HepG2 (cell line): Measurements from ENCODE around the gene RAET1E. TPM values are rescaled to one million over a fixed set of nuclear protein-coding genes. Genes with fewer than 3 reads are reported as not detected.
A peak's percentile ranks its signal among the peaks of the same experiment; 100 is the strongest.

Source experiments
- DMTF1 ChIP-seq: sonication (generic); formaldehyde crosslinking; IDR thresholded peaks from 2 replicates; pipeline ENCODE4 v1.4.0; 2020; ENCODE audit warnings: mild to moderate bottlenecking, missing genetic modification reagents
- HOXD1 ChIP-seq: sonication (generic); formaldehyde crosslinking; IDR thresholded peaks from 2 replicates; pipeline ENCODE4 v1.5.0; 2020; ENCODE audit warnings: missing genetic modification reagents
- MYNN ChIP-seq: sonication (generic); formaldehyde crosslinking; IDR thresholded peaks from 2 replicates; pipeline ENCODE4 v1.4.0; 2020; ENCODE audit warnings: mild to moderate bottlenecking, low read depth, missing genetic modification reagents
- NBN ChIP-seq: fragments of 450-650 bp; conservative IDR thresholded peaks from 2 replicates; pipeline ENCODE4 v1.6.1; 2017
- NFKBIZ ChIP-seq: IDR thresholded peaks from 2 replicates; pipeline ENCODE4 v1.6.1; 2018; ENCODE audit warnings: missing genetic modification reagents, missing compliant biosample characterization
- NFRKB ChIP-seq: fragments of 450-650 bp; IDR thresholded peaks from 2 replicates; pipeline ENCODE4 v1.6.1; 2017
- NRL ChIP-seq: sonication (generic); formaldehyde crosslinking; IDR thresholded peaks from 2 replicates; pipeline ENCODE4 v1.5.0; 2020; ENCODE audit warnings: missing genetic modification reagents, mild to moderate bottlenecking, moderate library complexity, borderline replicate concordance
- ONECUT2 ChIP-seq: sonication (generic); formaldehyde crosslinking; IDR thresholded peaks from 2 replicates; pipeline ENCODE4 v1.4.0; 2020; ENCODE audit warnings: missing genetic modification reagents
- SAP130 ChIP-seq: IDR thresholded peaks from 2 replicates; pipeline ENCODE4 v1.6.1; 2016; ENCODE audit warnings: low read depth
- SMARCC2 ChIP-seq: fragments of 450-650 bp; IDR thresholded peaks from 2 replicates; pipeline ENCODE4 v1.6.1; 2017; ENCODE audit warnings: antibody characterized with exemption, mild to moderate bottlenecking
- SOX13 ChIP-seq, 3 experiments: fragments of 450-650 bp in 1 of 3; sonication (generic) in 1 of 3; formaldehyde crosslinking in 1 of 3; IDR thresholded peaks in 2 of 3; conservative IDR thresholded peaks in 1 of 3; 2 replicates each; pipeline versions ENCODE4 v1.5.0 to v1.6.1; 2016 to 2020; ENCODE audit warnings: antibody characterized with exemption in 1 of 3, mild to moderate bottlenecking in 1 of 3, missing compliant biosample characterization in 1 of 3, missing genetic modification reagents in 1 of 3, moderate library complexity in 1 of 3
- TOE1 ChIP-seq: sonication (generic); formaldehyde crosslinking; IDR thresholded peaks from 2 replicates; pipeline ENCODE4 v1.4.0; 2020; ENCODE audit warnings: mild to moderate bottlenecking, missing genetic modification reagents
- ZBTB14 ChIP-seq: sonication (generic); formaldehyde crosslinking; IDR thresholded peaks from 2 replicates; pipeline ENCODE4 v1.4.0; 2020; ENCODE audit warnings: missing genetic modification reagents
- ZIK1 ChIP-seq: sonication (generic); formaldehyde crosslinking; IDR thresholded peaks from 2 replicates; pipeline ENCODE4 v1.5.0; 2020; ENCODE audit warnings: mild to moderate bottlenecking, low read depth, missing genetic modification reagents, borderline replicate concordance
- ZNF10 ChIP-seq: sonication (generic); formaldehyde crosslinking; IDR thresholded peaks from 2 replicates; pipeline ENCODE4 v1.4.0; 2020; ENCODE audit warnings: mild to moderate bottlenecking, low read depth, missing genetic modification reagents, borderline replicate concordance
- ZNF234 ChIP-seq: sonication (generic); formaldehyde crosslinking; conservative IDR thresholded peaks from 2 replicates; pipeline ENCODE4 v1.5.1; 2020; ENCODE audit warnings: mild to moderate bottlenecking, missing genetic modification reagents
- ZNF501 ChIP-seq: sonication (generic); formaldehyde crosslinking; IDR thresholded peaks from 2 replicates; pipeline ENCODE4 v1.5.1; 2020; ENCODE audit warnings: mild to moderate bottlenecking, moderate library complexity, missing genetic modification reagents
- ZNF562 ChIP-seq: sonication (generic); formaldehyde crosslinking; IDR thresholded peaks from 2 replicates; pipeline ENCODE4 v1.8.0; 2022; ENCODE audit warnings: missing genetic modification reagents, borderline replicate concordance
- ZNF576 ChIP-seq: sonication (generic); formaldehyde crosslinking; IDR thresholded peaks from 2 replicates; pipeline ENCODE4 v1.4.0; 2020; ENCODE audit warnings: mild to moderate bottlenecking, missing genetic modification reagents
- ZNF687 ChIP-seq: sonication (generic); formaldehyde crosslinking; IDR thresholded peaks from 2 replicates; pipeline ENCODE4 v1.5.1; 2020; ENCODE audit warnings: mild to moderate bottlenecking, missing genetic modification reagents, moderate library complexity
- ZNF746 ChIP-seq: sonication (generic); formaldehyde crosslinking; IDR thresholded peaks from 2 replicates; pipeline ENCODE4 v1.8.0; 2022; ENCODE audit warnings: mild to moderate bottlenecking, missing genetic modification reagents
- ZNF768 ChIP-seq: sonication (generic); formaldehyde crosslinking; IDR thresholded peaks from 2 replicates; pipeline ENCODE4 v1.4.0; 2020; ENCODE audit warnings: missing genetic modification reagents
- polyA plus RNA-seq, 8 experiments: library from polyadenylated mRNA; depleted of rRNA in 3 of 8; stranded (reverse) in 7 of 8; unstranded in 1 of 8; fragments of >200 nt; fragmentation: Illumina TruSeq in 4 of 8; extraction: Trizol in 4 of 8; gene quantifications; 2 replicates each; pipeline versions ENCODE4 v1.2.1 to v1.2.3, GENCODE V29; 2011 to 2016; ENCODE audit warnings: low read depth in 4 of 8, missing spikeins in 1 of 8, mixed read lengths in 1 of 8; ENCODE audit not compliant: insufficient read depth in 1 of 8
- total RNA-seq, 5 experiments: library from RNA; depleted of rRNA; stranded (reverse); fragments of >200 nt; fragmentation: Illumina TruSeq; extraction: Trizol; gene quantifications; 2 replicates each; pipeline ENCODE4 v1.2.3, GENCODE V29; 2016; ENCODE audit warnings: low read depth in 1 of 5

RAET1E gene
- total and polyA plus RNA-seq, 2 of the 13 experiments (the other 11 are each of a cell fraction or from before 2014, with no cell fraction given) = not detected

GRCh38 chr6:149860834-149861602, 36.9 kb downstream of the RAET1E start (continued):
- TF ChIP-seq NBN = no peak
- TF ChIP-seq ZIK1 (CRISPR knock-in tag) = no peak; the same call in 1 of the 2 replicates
- TF ChIP-seq NRL = no peak; the same call in 1 of the 2 replicates
- TF ChIP-seq NFRKB = no peak
- TF ChIP-seq ZNF576 = no peak
- TF ChIP-seq ZNF768 (CRISPR knock-in tag) = peak; percentile 55; the same call in 1 of the 2 replicates
- TF ChIP-seq ZNF234 (CRISPR knock-in tag) = no peak
- peak; percentile 20; the same call in 1 of the 2 replicates for TF ChIP-seq ZBTB14 (CRISPR knock-in tag)
- TF ChIP-seq ONECUT2 (CRISPR knock-in tag) = no peak
- TF ChIP-seq ZNF501 = peak; percentile 82
- TF ChIP-seq HOXD1 (CRISPR knock-in tag) = peak; percentile 8; the same call in 1 of the 2 replicates
- TF ChIP-seq ZNF10 (CRISPR knock-in tag) = no peak
- peak; percentile 50 for TF ChIP-seq ZNF687 (CRISPR knock-in tag)
- no peak for TF ChIP-seq TOE1 (CRISPR knock-in tag)
- TF ChIP-seq DMTF1 (CRISPR knock-in tag) = no peak
- no peak; the same call in 1 of the 2 replicates for TF ChIP-seq ZNF746 (CRISPR knock-in tag)
- no peak for TF ChIP-seq MYNN
- peak; percentile 80 for TF ChIP-seq SOX13 (IDR thresholded peaks at IDR 0.05)
- peak in 1 of 2 experiments; percentile 97; a peak in 3 of 4 replicates for TF ChIP-seq SOX13 (CRISPR knock-in tag; conservative IDR thresholded peaks at IDR 0.05 in 1 of 2, IDR thresholded peaks at IDR 0.05 in 1 of 2)
- TF ChIP-seq SMARCC2 = no peak
- no peak for TF ChIP-seq NFKBIZ (CRISPR knock-in tag)
- TF ChIP-seq ZNF562 (CRISPR knock-in tag) = no peak
- TF ChIP-seq SAP130 (CRISPR knock-in tag) = peak; percentile 95
